CD4-positive, alpha-beta T cell treated with Interleukin-1 beta for 1 hour (primary cell): Measurements from ENCODE around the gene SLC1A2.
"Not testable (repeated sequence)": the region's sequence is repeated elsewhere in the genome, so short reads cannot be mapped to it uniquely, and the experiment has no call there.

ENCODE experiments used
- DNase-seq, 2 donors: peaks; one replicate each; pipeline ENCODE4 v3.0.0-alpha.2; 2020 to 2022

Gene SLC1A2

GRCh38 chr11:35238882-35239281 is 180.5 kb downstream of the SLC1A2 start:
- DNase-seq: no peak

- peak; percentile 59 to 74 for DNase-seq
These were observed 181.3 kb downstream of the SLC1A2 start for GRCh38 chr11:35237860-35238715.

DNA sequence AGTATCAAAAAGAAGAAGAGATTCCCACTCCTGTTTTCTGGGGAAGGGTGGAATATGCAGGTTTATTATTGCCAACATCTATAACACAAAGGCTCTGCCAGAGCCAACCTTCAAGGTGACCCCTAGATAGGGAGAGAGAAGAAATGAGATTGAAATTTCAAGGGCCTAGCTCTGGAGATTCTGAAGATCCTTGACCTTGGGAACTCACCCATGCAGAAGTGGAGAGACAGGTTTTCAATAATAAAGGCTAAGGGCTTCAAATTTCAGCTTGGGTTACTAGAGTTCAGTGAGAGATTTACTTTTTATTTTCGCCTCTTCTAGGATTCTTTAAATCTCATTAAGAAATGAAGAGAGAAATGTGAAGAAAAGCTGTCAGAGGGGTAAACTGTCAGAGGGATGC is 182.0 kb downstream of the SLC1A2 start:
- DNase-seq: no peak

- DNase-seq: no peak
These were observed 182.7 kb downstream of the SLC1A2 start for GRCh38 chr11:35236667-35237003.

GRCh38 chr11:35235936-35236666 is 183.3 kb downstream of the SLC1A2 start:
- DNase-seq: peak; percentile 62 to 73

GRCh38 chr11:35235498-35235897 is 183.9 kb downstream of the SLC1A2 start:
- no peak for DNase-seq

GRCh38 chr11:35235157-35235468 is 184.2 kb downstream of the SLC1A2 start:
- no peak for DNase-seq

- no peak for DNase-seq
These were observed 184.8 kb downstream of the SLC1A2 start for GRCh38 chr11:35234460-35235156.

DNA sequence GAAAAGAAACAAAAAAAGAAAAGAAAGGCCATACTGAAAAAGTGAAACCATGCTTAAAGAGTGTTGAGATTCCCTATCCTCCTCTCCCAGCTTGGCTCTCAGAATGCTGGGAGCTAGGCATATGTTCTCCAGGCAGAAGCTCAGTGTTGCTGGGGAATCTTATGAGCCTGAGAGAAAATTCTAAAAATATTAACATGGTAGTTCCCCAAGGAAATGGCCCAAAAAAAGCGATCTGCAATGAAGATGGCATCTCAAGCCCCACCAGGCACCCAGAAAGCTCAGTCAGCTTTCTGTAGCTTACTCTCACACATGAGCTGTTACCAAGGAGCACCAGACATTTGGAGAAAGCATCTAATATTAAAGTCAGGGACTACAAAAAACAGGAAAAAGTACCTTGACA is 185.8 kb downstream of the SLC1A2 start:
- no peak for DNase-seq

DNA sequence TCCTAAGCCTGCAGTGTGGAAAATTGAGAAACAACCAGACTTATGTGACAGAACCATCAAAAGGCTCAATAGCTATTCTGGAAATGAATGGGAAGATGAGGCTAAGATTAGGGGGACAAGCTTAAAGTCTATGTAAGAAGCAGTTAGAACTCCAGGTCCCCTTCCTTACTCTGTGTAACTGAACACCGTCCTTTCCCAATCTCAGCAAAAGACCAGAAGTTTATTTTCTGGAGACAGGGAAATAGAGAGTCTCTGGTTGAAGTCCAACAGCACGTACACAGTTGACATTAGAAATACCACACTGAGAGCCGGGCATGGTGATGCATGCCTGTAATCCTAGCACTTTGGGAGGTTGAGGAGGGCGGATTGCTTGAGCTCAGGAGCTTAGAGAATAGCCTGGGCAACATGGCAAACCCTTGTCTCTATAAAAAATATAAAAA is 186.4 kb downstream of the SLC1A2 start:
- no peak for DNase-seq

DNA sequence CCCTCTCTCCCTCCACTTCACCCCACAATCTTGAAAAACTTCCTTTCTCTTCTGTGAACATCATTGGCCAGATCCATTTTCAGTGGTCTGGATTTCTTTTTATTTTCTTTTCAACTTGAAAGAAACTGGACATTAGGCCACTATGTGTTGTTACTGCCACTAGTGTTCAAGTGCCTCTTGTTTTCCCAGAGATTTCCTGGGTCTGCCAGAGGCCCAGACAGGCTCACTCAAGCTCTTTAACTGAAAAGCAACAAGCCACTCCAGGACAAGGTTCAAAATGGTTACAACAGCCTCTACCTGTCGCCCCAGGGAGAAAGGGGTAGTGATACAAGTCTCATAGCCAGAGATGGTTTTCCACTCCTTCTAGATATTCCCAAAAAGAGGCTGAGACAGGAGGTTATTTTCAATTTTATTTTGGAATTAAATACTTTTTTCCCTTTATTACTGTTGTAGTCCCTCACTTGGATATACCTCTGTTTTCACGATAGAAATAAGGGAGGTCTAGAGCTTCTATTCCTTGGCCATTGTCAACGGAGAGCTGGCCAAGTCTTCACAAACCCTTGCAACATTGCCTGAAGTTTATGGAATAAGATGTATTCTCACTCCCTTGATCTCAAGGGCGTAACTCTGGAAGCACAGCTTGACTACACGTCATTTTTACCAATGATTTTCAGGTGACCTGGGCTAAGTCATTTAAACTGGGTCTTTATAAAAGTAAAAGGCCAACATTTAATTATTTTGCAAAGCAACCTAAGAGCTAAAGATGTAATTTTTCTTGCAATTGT is 188.1 kb downstream of the SLC1A2 start:
- no peak for DNase-seq

DNA sequence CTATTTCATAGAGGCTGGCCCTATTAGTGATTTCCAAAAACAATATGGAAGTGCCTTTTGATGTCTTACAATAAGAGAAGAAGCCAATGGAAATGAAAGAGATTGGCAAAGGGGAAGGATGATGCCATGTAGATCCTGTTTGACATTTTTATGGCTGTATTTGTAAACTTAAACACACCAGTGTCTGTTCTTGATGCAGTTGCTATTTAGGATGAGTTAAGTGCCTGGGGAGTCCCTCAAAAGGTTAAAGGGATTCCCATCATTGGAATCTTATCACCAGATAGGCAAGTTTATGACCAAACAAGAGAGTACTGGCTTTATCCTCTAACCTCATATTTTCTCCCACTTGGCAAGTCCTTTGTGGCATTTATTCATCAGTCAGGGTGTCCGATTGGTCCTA is 189.0 kb downstream of the SLC1A2 start:
- DNase-seq: no peak

DNA sequence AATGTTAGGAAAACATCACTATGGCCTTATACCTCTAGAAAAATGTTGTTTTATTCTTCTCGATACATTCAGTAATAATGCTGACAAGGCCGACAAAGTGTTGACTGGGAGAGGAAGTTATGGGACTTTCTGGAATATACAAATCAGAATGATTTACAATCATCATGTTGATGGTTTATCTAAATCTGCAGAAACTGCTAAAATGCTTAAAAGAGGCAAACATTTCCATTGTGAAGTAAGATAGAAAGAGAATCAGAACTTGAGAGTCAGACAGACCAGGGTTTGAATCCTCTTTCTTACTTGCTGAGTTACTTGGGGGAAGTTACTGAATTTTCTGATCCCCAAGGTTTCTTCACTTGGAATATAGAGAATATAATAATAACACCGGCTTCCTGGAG is 191.0 kb downstream of the SLC1A2 start:
- DNase-seq: no peak

DNA sequence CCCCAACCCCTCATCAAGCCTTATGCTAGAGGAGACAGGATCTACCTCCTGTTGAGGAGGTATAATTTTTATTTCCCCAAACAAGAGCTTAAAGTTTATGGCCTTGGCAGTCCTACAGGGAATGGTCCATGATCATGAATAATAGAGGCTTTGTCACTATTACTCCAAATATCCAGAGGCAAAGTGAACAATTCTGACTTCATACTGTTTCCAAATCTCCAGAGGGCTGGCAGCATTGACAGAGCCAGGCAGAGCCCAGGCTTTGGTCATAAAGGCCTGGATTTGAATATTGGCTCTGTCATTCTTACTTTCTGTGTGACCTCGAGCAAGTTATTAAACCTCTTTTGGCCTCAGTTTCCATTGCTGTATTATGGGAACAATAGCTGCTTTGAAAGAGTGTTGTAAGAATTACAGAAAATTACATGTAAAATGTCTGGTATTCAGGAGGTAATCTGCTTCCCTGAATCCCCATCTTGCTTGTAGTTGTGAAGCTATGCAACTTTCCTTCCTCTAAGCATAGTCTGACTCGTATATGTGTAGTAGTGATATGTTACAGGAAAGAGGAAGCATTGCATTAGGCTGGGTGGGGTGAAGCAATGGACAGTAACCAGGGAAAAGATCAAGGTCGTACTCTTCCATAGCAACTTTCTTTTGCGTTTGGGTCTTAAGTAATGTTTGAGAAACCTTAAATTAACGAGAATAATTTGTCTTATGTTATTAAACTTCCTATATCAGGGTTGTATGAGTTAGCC is 191.6 kb downstream of the SLC1A2 start:
- peak in 1 of 2 donors; percentile 44 for DNase-seq

- not testable (repeated sequence) for DNase-seq
These were observed 192.6 kb downstream of the SLC1A2 start for GRCh38 chr11:35226756-35227155.

DNA sequence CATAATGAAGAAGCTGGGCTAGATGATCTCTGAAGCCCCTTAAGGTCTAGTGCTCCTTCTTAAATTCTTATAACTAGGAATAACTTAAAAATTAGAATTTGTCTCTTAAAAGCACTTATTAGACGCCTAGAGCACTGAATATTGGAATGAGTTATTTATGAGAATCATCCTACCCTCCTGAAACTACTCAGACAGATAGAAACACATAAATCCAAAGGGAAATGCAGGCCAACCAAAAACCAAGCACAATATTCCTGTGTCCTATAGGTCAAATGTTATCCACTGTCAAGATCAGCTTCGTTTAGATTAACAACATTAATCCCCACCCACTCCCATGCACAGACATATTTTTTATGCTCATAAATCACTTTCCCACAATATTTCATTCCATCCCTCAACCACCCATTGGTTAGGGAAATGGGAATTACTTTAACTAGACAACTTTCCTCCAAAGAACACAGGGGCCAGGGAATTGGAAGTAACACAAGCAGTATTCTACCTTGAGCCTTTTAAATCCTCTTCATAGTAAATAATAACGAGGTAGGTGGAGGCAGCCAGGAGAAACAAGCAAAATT is 193.3 kb downstream of the SLC1A2 start:
- no peak for DNase-seq

DNA sequence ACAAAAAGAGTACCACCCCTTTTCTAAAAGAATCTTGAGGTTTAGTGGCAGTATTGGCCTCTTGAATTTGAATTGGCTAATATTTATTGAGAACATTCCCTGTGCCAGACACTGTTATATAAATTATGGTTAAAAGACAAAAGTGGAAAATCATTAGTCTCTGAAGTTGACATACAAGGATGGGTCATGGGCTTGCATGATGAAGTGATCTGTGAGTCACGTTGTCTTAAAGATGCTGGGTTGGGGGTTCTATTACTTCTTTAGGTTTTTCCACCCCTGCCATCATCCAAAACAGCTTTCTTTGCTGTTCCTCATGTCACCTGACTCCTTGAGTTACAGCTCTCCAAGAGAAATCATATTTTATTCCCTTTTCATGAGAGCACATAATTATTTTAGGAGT is 195.4 kb downstream of the SLC1A2 start:
- no peak for DNase-seq

DNA sequence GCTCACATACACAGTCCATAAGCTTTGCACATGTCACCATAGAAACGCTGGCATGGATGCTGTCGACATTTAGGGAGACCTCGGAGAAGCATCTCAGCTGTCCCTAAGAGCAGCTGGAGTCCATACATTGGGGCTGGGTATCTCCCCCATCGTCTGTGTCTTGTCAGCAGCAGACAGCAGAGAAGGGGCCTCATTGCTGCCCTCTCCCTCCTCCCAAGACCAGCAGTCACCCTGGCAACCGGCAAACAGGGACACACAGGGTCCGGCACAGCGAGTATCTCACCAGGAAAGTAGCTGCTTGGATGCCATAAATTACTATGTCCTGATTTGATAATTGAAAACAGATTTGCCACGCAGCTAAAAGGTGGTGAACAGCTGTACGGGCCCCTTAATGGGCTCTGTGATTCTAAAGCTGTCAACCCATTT is 196.0 kb downstream of the SLC1A2 start:
- no peak for DNase-seq

DNA sequence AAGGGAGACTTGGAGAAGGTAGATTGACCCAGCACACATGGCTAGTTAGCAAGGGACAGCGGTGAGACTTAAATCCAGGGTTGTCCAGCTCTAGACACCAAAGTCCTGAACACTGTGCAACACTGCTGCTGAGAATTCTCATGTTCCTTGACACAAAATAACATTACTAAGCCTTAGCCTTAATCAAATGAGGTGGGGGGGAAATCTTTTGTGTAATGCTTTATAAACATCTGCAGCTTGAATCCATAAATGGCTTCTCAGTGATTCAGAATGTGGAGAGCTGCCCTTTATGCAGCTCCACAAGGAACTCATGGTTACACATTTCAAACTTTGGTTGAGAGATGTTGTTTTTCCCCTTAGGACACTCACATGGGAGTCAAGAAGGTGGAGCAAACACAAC is 200.4 kb downstream of the SLC1A2 start:
- no peak for DNase-seq

- DNase-seq: peak; percentile 49 to 51
These were observed 202.2 kb downstream of the SLC1A2 start for GRCh38 chr11:35216962-35217678.

GRCh38 chr11:35215945-35216344 is 203.4 kb downstream of the SLC1A2 start:
- DNase-seq: no peak
